Measurements from ENCODE around the gene STAT3.
"Not testable (repeated sequence)": the region's sequence is repeated elsewhere in the genome, so short reads cannot be mapped to it uniquely, and the experiment has no call there.

The STAT3 gene

GRCh38 chr17:42274253-42274542 lies 114.0 kb downstream of the STAT3 start:
- no peak for DNase-seq

GRCh38 chr17:42273474-42274252 lies 114.6 kb downstream of the STAT3 start:
- no peak for DNase-seq

- no peak for DNase-seq
Measured at GRCh38 chr17:42272162-42272907, 115.9 kb downstream of the STAT3 start.

- DNase-seq = no peak
Measured at GRCh38 chr17:42271779-42272035, 116.5 kb downstream of the STAT3 start.

- no peak for DNase-seq
Measured at GRCh38 chr17:42271006-42271778, 117.0 kb downstream of the STAT3 start.

- no peak for DNase-seq
Measured at GRCh38 chr17:42270596-42270995, 117.6 kb downstream of the STAT3 start.

- no peak for DNase-seq
Measured at GRCh38 chr17:42270170-42270535, 118.1 kb downstream of the STAT3 start.

- no peak for DNase-seq
Measured at GRCh38 chr17:42268236-42268635, 120.0 kb downstream of the STAT3 start.

GRCh38 chr17:42266918-42267766 lies 121.1 kb downstream of the STAT3 start:
- DNase-seq = no peak

GRCh38 chr17:42266462-42266861 lies 121.8 kb downstream of the STAT3 start:
- no peak for DNase-seq

GRCh38 chr17:42264366-42264765 lies 123.9 kb downstream of the STAT3 start:
- not testable (repeated sequence) for DNase-seq

Data from NCI-H1694 (cell line).